Stimulated activated CD8-positive, alpha-beta memory T cell treated with anti-CD3 and anti-CD28 coated beads, Interleukin-4, amount 100 ng/mL, for 48 hours (primary cell): Measurements from ENCODE around the gene NAV3.
"Not testable (repeated sequence)": the region's sequence is repeated elsewhere in the genome, so short reads cannot be mapped to it uniquely, and the experiment has no call there.

Experiments used
- DNase-seq: peaks from one replicate; pipeline ENCODE4 v3.0.0-alpha.2; 2020

NAV3 gene

DNA sequence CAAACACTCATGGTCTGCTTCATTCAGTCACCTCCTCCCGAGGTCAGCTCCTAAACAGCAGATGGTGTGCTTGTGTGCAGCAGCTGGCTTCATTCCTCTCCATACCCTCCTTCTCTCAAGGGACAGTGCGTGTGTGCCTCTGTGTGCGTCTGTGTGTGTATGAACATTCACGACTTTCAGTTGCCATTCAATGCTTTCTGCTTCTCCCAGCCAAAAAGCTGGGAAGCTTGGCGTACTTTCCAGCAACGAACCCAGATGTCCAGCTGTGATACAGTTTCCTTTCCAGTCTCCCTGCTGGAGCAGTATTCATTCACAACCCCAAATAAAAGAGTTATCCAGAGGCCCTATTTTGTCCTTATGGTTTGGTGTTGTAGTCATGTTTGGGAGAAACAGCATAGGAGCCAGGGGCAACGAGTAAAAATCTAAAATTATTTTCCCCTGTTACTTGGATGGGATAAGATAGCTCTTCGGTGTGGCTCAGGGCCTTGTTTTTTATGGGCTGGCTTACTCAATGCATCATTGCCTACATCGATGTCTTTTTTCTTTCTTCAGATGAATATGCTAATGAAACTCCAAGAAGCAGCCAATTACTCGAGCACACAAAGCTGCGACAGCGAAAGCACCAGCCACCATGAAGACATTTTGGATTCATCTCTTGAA is 379.3 kb downstream of the NAV3 start:
- no peak for DNase-seq

DNA sequence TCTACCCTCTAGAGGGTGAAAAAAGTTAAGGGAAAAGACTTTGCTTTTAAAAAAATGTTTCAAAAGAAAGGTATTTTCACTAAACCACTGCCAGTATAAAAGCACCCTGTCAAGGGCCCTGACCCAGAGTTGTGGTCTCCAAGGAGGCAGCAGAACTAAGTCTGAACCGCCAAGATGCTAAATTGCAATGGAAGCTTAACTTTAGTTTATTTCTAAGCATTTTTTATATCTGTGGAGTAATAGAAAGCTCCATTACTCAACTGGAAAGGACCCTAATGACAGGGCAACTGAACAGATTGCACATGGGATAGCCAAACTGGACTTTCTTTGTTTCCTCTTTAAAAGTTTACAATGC is 379.8 kb downstream of the NAV3 start:
- DNase-seq = no peak

DNA sequence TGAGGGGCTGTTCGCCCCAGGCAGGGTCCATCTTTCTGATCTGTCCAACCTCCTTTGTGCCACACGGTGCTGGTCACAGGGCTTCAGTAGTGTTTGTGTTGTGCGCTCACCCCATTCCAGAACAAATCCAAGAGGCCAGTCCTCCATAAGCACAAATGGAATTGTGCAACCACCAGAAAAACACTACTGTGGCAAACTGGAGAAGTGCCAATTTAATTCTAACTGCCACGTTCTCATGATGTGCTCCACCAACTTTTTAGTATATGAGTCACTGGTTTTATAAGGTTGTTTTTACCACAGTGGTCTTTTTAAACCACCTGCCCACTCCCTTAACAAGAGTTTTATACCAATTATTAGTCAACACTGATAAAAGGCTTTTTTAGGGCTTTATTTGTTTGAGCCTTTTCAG is 380.2 kb downstream of the NAV3 start:
- no peak for DNase-seq

DNA sequence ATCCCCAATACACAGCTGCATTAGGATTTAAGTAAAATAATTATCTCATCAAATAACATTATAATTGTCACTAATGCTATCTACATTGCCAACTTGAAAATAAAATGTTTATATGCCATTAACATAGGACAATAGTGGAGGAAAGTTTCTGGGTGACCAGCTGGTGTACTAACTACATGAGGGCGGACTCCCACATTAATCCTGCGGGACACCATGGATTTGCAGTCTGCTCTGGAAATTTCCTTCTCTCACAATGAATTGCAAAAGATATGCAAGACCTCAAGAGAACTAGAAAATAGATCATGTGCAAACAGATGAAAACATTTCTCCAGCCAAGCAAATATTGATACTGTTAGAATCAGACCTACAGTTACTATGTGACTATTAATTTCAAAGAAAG is 390.1 kb downstream of the NAV3 start:
- no peak for DNase-seq

DNA sequence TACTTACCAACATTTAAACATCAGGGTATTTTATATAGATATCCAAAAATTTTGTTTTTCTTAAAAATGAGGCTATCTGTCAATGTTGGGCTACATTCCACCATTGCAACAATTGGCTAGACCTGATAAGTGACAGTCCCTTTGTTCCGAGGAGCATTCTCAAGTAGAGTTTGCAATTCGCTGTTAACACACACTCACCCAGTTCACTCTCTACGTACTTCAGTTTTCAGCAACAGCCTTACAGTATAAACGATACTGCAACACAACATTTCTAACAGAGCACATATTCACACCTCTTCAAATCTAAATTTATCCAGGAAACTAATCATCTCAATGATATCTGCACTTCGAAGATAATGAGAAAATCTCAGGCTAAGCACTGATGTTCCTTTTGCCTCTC is 393.5 kb downstream of the NAV3 start:
- DNase-seq = no peak

DNA sequence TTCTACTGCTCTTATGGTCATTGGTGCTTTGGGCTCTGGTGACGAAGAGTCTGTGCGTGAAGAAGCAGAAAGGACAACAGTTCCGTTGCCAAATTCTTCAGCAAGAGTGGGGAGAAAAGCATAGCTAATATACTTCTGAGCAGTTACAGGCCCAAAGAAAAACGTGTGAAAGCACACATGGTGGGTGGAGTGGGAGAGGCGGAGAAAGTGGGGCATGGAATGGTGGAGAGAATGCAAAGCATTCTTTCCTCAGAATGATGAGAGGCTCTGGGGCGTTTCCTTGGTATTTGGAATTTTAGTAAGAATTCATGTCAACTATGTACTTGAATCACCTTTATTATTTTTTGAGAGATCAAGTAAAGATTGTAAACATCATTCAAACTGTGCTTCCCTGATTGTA is 396.1 kb downstream of the NAV3 start:
- no peak for DNase-seq

DNA sequence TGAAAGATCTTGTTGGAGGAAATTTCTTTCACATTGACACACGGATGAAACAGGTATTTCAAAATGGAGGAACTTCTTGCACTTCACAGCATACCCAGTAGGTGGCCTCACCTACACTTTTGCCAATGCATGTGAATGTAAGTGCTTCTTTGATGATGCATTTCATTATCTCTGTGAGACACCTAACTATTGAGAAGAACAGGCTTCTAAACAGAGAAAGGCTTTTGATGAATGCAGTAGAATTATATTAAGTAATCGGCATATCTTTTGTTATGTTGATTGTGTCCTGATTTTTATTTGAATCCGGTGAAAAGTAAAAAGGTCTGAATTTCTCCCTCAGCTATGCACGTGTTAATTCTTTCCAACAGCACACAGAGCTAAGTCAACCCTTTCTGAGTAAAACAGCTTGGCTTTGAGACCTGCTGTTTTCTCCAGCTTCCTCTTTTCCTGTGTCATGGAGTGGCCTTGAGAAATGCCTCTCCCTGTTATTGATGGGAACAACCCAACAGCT is 399.0 kb downstream of the NAV3 start:
- peak; percentile 32 for DNase-seq

DNA sequence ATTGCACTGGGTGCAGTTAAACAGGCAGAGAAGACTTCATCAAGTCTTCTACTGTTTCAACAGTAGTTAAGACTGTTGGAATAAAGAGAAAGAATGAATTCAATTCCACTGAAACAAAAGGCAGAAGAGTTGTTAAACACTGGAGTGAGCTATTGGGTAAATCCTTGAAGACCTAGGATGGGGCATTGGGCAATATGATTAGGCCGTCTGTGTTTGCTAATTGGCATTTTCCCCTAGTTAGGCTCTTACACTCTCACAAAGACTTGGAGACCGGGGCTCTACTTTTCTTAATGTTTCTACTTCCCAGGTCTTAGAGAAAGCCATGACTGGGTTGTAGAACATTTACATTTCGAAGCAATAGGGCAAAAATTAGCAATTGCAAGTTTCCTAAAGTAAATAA is 402.1 kb downstream of the NAV3 start:
- no peak for DNase-seq

DNA sequence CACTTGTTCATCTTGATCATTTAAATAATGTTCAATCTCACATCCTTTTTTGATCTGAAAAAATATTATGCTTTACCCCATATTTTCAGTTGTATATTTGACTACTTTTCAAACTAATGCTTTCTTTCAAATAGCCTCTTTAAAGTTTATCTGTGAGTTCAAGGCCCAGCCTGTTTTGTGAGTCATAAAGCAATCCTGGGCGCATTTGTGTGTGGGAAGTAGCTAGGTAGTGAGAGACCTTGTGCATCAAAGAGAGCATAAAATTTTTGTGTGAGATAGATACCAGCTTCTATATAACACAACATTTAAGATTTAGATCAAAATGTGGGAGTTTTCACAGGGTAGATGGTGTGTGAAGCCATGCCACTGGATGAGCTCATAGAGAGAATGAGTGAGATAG is 405.6 kb downstream of the NAV3 start:
- no peak for DNase-seq

DNA sequence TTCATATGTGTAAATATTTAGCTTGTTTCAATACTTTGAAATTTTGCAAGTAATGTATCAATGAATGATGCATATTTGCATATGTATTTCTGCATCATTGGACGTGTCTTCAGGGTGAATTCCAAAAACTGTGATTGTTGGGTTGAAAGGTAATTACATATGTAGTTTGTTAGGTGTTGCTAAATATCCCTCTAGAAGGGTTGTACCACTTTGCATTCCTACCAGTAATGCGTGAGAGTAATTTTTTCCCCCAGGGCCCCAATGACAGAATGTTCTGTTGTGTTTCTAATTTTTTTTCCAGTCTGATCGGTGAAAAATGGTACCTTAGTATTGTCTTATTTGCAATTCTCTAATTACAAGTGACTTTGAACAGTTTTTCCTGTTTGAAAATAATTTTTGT is 408.9 kb downstream of the NAV3 start:
- no peak for DNase-seq

DNA sequence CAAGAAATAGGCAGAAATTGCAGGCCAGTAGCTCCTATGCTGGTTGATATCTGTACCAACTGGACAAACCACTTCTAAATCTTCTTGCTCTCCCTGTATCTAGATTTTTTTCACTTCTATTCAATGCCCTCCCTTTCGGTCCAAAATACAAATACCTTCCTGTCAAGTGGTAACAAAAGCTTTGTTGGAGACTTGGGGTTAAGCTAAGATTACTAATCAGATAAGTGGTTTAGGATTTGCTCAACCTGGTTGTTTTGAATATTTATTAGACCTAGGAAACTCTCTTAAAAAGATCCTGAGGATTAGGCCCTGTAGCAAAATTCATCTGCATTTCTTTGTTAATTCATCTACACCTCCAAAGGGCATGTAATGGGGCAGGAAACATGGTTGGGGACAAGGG is 410.1 kb downstream of the NAV3 start:
- no peak for DNase-seq

DNA sequence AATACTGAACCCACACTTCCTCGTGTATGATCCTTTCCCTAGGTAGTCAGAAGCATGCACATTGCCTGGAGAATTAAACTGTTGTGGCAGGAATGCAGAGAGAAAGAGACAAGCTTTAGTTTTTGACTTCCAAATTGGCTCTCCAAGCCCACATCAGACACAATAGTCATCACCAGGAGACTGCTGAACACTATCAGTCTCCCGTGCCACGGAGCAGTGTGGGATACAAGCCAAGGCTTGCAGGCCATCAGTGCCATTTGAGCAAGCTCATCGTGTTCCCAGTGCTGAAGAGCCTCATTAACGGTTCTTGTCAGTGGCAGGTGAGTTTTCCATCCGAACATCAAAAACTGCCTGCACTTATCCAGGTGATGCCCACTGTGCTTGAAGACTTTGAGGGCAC is 410.8 kb downstream of the NAV3 start:
- no peak for DNase-seq

DNA sequence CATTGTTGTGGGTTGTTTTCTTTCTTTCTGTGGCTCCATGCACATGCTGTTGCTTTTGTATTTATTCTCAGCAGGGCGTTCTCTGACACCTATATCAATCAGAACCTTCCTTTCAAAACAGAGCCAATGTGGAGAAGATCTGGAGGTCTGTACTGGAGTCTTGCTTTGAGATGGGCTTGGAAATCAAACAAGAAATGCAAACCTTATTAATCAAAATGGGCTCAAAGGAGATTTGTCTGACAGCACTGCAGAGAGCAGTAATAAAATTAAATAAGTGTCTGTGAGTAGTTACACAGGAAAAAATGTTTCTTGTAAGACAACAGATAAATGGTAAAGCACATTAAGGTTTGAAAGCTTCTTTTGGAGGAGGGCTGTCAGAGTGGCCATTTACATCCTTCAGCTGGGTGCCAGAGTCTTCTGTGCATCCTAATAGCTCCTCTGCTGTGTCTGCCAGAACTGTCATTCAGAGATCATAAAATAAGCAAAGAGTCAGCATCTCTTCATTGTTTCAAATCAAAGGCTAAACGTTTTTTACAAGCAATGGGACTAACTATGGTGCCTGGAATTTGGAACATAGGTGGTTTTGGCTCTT is 414.3 kb downstream of the NAV3 start:
- no peak for DNase-seq

DNA sequence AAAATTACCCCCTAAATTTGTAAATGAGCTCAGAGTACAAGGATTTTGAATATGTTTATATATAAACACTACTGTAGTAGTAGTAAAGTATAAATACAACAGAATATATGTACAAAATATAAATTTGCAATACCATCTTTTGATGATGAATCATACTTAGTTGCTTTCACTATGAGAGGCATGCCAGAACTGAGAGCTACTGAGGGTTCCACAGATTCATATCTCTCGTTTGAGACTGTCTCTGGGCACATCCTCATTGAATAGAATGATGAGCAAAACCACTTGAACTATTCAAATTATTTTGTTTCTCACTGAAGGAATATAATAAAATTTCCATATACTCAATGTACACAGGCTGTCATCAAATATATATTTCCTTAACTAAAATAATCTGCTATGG is 417.6 kb downstream of the NAV3 start:
- no peak for DNase-seq

DNA sequence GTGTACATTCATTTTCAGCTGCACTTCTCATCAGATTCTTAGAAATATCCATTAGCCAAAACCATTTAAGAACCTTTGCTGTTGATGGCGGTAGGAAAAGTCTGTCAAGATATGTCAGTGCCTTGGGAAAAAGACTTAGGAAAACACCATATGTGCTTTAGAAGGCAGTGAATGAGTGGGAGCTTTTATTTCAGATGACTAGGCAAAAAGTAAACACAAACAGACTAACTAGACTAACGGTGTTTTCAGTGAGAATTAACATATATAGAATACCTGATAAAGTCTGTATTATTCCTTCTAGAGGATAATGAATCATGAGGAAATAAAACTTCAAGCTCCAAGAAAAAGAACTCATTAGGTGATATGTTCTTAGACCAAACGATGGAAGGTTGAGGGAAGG is 418.9 kb downstream of the NAV3 start:
- DNase-seq = no peak

DNA sequence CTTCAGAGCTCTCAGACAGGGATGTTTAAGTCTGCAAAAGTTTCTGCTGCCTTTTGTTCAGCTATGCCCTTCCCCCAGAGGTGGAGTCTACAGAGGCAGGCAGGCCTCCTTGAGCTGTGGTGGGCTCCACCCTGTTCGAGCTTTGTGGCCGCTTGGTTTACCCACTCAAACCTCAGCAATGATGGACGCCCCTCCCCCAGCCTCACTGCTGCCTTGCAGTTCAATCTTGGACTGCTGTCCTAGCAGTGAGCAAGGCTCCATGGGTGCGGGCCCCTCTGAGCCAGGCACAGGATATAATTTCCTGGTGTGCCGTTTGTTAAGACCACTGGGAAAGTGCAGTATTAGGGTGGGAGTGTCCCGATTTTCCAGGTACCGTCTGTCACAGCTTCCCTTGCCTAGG is 427.0 kb downstream of the NAV3 start:
- not testable (repeated sequence) for DNase-seq

DNA sequence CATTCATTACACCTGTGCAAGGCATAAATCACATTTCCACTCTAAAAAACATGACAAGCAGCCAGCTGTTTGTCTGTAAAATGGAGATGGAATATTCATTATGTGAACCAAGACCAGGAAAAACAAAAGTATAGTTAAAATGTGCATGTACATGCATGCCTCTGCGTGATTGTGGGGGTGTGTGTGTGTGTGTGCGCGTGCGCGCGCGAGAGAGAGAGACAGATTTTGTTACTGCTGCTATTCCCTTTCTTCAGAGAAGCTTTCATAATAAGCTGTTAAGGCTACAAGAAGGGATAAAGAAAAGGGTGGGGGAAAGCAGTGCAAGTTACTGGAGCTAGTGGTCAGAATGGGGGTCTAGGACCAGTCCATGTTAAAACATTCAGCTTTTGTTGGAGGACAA is 430.3 kb downstream of the NAV3 start:
- DNase-seq = no peak

DNA sequence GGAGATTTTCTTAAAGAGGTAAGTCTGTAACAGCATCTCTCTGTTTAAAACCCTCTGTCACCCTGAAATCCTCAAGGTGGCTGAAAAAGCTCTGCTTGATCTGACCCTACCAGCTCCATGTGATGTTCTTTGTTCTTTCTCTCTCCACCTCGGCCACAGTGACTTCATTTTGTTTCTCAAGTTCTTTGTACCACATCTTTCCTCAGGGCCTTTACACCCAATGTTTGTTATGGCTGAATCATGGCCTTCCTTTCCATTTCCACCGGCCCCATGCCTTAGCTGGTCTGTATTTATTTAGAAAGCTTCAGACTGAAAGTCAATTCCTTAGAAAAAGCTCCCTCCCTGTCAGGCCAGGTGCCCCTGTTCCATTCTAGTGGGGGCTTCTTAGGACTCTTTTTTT is 431.2 kb downstream of the NAV3 start:
- DNase-seq = no peak
